Head of caudate nucleus (tissue), 42 donors: ENCODE measurements around the gene ZFP14.
"Not testable (repeated sequence)": the region's sequence is repeated elsewhere in the genome, so short reads cannot be mapped to it uniquely, and the experiment has no call there.

Experiments
- DNase-seq, 42 donors: peaks; one replicate each; pipeline versions ENCODE4 v3.0.0 to v3.0.0-alpha.2; 2020 to 2021; ENCODE audit warnings: mixed read lengths in 7 of 42
- intact Hi-C: fragments of 100-400 bp; cut with DNase I; formaldehyde crosslinking; loops from one replicate; pipeline ENCODE4 v1.15.0; 2022

The ZFP14 gene

GRCh38 chr19:36363845-36364244 is 15.2 kb downstream of the ZFP14 start:
- DNase-seq, result no peak

GRCh38 chr19:36340786-36341372 is 38.1 kb downstream of the ZFP14 start:
- intact Hi-C loops, result no loop called here
- DNase-seq, result no peak

More at GRCh38 chr19:36363845-36364244, 15.2 kb downstream of the ZFP14 start:
- intact Hi-C loops, result no loop called here

GRCh38 chr19:36331353-36332228 is 47.4 kb downstream of the ZFP14 start:
- intact Hi-C loops, result no loop called here
- DNase-seq, result peak; percentile 86 to 98 (median 94)

GRCh38 chr19:36330216-36330615 is 48.8 kb downstream of the ZFP14 start:
- DNase-seq, result no peak
- intact Hi-C loops, result no loop called here

GRCh38 chr19:36329534-36329933 is 49.5 kb downstream of the ZFP14 start:
- intact Hi-C loops, DNase-seq: not testable (repeated sequence)

- DNase-seq, result not testable (repeated sequence)
These were observed 52.4 kb downstream of the ZFP14 start for GRCh38 chr19:36326649-36327048.

GRCh38 chr19:36315164-36315563 is 63.8 kb downstream of the ZFP14 start:
- DNase-seq, intact Hi-C loops: not testable (repeated sequence)

More at GRCh38 chr19:36326649-36327048, 52.4 kb downstream of the ZFP14 start:
- intact Hi-C loops, result not testable (repeated sequence)

- intact Hi-C loops, result not testable (repeated sequence)
- peak in 9 of 42 donors; percentile 15 to 55 (median 26) for DNase-seq
These were observed 64.9 kb downstream of the ZFP14 start for GRCh38 chr19:36314053-36314452.

- DNase-seq, result not testable (repeated sequence)
These were observed 67.8 kb downstream of the ZFP14 start for GRCh38 chr19:36311098-36311760.

GRCh38 chr19:36310416-36310990 is 68.5 kb downstream of the ZFP14 start:
- intact Hi-C loops, DNase-seq: not testable (repeated sequence)

More at GRCh38 chr19:36311098-36311760, 67.8 kb downstream of the ZFP14 start:
- intact Hi-C loops, result not testable (repeated sequence)

- DNase-seq, intact Hi-C loops: not testable (repeated sequence)
These were observed 69.2 kb downstream of the ZFP14 start for GRCh38 chr19:36309759-36310158.

GRCh38 chr19:36309309-36309708 is 69.7 kb downstream of the ZFP14 start:
- DNase-seq, result peak in 5 of 42 donors; percentile 12 to 55 (median 37)
- intact Hi-C loops, result not testable (repeated sequence)

- intact Hi-C loops, DNase-seq: not testable (repeated sequence)
These were observed 86.7 kb downstream of the ZFP14 start for GRCh38 chr19:36292317-36292716.
